Measurements from ENCODE around the gene LDHAL6A. TPM values are rescaled to one million over a fixed set of nuclear protein-coding genes. Genes with fewer than 3 reads are reported as not detected.

LDHAL6A gene
- total RNA-seq, 1 donor from 2014 or later, result not detected

GRCh38 chr11:18522388-18522787, 66.7 kb downstream of the LDHAL6A start:
- Histone ChIP-seq H2AFZ (ENCODE audit: low read depth, low read length) (no peak overlapping the region), H3K4me3 (ENCODE audit: insufficient read depth, low read depth, low read length) (no peak overlapping the region), H3K79me2 (ENCODE audit: insufficient read depth, low read length) (peaks cover 86% of the 10 kb centered on the region), H3K36me3 (ENCODE audit: insufficient read depth, low read length) (no peaks in the 10 kb centered on the region), H3K27ac (ENCODE audit: low read depth, low read length) (no peak overlapping the region), H4K20me1 (ENCODE audit: insufficient read depth, low read length) (peaks cover 22% of the 10 kb centered on the region), H3K9me3 (ENCODE audit: insufficient read depth, low read depth, low read length) (no peaks in the 10 kb centered on the region), H3K9ac (ENCODE audit: low read length) (no peak overlapping the region), H3K4me2 (ENCODE audit: low read length) (no peak overlapping the region), H3K27me3 (ENCODE audit: insufficient read depth, low read length) (no peaks in the 10 kb centered on the region), H3K4me1 (ENCODE audit: insufficient read depth, low read length) (peaks cover 7% of the 10 kb centered on the region)
- no peak for DNase-seq (ENCODE audit: low read depth)
- Mint-ChIP-seq H3K36me3 (ENCODE audit: low read depth, unreplicated experiment) (peaks cover 2% of the 10 kb centered on the region), H3K4me1 (ENCODE audit: low read depth, unreplicated experiment) (no peaks in the 10 kb centered on the region), H3K27ac (ENCODE audit: unreplicated experiment) (no peak overlapping the region), H3K4me3 (ENCODE audit: unreplicated experiment) (no peak overlapping the region), H3K9me3 (ENCODE audit: unreplicated experiment) (no peaks in the 10 kb centered on the region), H3K27me3 (ENCODE audit: low read depth, unreplicated experiment) (no peaks in the 10 kb centered on the region)
- no peak for FAIRE-seq
- TF ChIP-seq EZH2 (IDR thresholded peaks at IDR 0.05; ENCODE audit: insufficient read depth, low read length) (no peak), CTCF (IDR thresholded peaks at IDR 0.05; ENCODE audit: insufficient read depth, low read depth, low read length) (peak; percentile 3)

- Histone ChIP-seq H3K4me2 (ENCODE audit: low read length) (no peak overlapping the region), H3K27me3 (ENCODE audit: insufficient read depth, low read length) (no peaks in the 10 kb centered on the region), H3K36me3 (ENCODE audit: insufficient read depth, low read length) (no peaks in the 10 kb centered on the region), H4K20me1 (ENCODE audit: insufficient read depth, low read length) (peaks cover 22% of the 10 kb centered on the region), H3K79me2 (ENCODE audit: insufficient read depth, low read length) (peaks cover 89% of the 10 kb centered on the region), H2AFZ (ENCODE audit: low read depth, low read length) (no peak overlapping the region), H3K27ac (ENCODE audit: low read depth, low read length) (no peak overlapping the region), H3K4me3 (ENCODE audit: insufficient read depth, low read depth, low read length) (no peak overlapping the region), H3K9ac (ENCODE audit: low read length) (no peak overlapping the region), H3K9me3 (ENCODE audit: insufficient read depth, low read depth, low read length) (no peaks in the 10 kb centered on the region), H3K4me1 (ENCODE audit: insufficient read depth, low read length) (peaks cover 14% of the 10 kb centered on the region)
- H3K4me3 Mint-ChIP-seq (ENCODE audit: unreplicated experiment), result no peak overlapping the region
- no peaks in the 10 kb centered on the region for H3K4me1 Mint-ChIP-seq (ENCODE audit: low read depth, unreplicated experiment)
- no peaks in the 10 kb centered on the region for H3K27me3 Mint-ChIP-seq (ENCODE audit: low read depth, unreplicated experiment)
- TF ChIP-seq EZH2 (IDR thresholded peaks at IDR 0.05; ENCODE audit: insufficient read depth, low read length) (no peak), CTCF (IDR thresholded peaks at IDR 0.05; ENCODE audit: insufficient read depth, low read depth, low read length) (no peak)
- H3K27ac Mint-ChIP-seq (ENCODE audit: unreplicated experiment), result no peak overlapping the region
- DNase-seq (ENCODE audit: low read depth) (no peak), FAIRE-seq (no peak)
- no peaks in the 10 kb centered on the region for H3K9me3 Mint-ChIP-seq (ENCODE audit: unreplicated experiment)
- H3K36me3 Mint-ChIP-seq (ENCODE audit: low read depth, unreplicated experiment), result peaks cover 2% of the 10 kb centered on the region
Observed at GRCh38 chr11:18523084-18523483, 67.4 kb downstream of the LDHAL6A start.

GRCh38 chr11:18524248-18524647, 68.6 kb downstream of the LDHAL6A start:
- Histone ChIP-seq H3K4me1 (ENCODE audit: insufficient read depth, low read length) (peaks cover 14% of the 10 kb centered on the region), H3K9ac (ENCODE audit: low read length) (no peak overlapping the region), H3K27ac (ENCODE audit: low read depth, low read length) (no peak overlapping the region), H2AFZ (ENCODE audit: low read depth, low read length) (no peak overlapping the region), H3K36me3 (ENCODE audit: insufficient read depth, low read length) (no peaks in the 10 kb centered on the region), H3K79me2 (ENCODE audit: insufficient read depth, low read length) (peaks cover 80% of the 10 kb centered on the region), H3K4me3 (ENCODE audit: insufficient read depth, low read depth, low read length) (no peak overlapping the region), H3K27me3 (ENCODE audit: insufficient read depth, low read length) (no peaks in the 10 kb centered on the region), H3K4me2 (ENCODE audit: low read length) (no peak overlapping the region), H3K9me3 (ENCODE audit: insufficient read depth, low read depth, low read length) (no peaks in the 10 kb centered on the region), H4K20me1 (ENCODE audit: insufficient read depth, low read length) (peaks cover 13% of the 10 kb centered on the region)
- no peak for FAIRE-seq
- no peak overlapping the region for H3K4me3 Mint-ChIP-seq (ENCODE audit: unreplicated experiment)
- no peak for TF ChIP-seq CTCF (IDR thresholded peaks at IDR 0.05; ENCODE audit: insufficient read depth, low read depth, low read length)
- TF ChIP-seq EZH2 (IDR thresholded peaks at IDR 0.05; ENCODE audit: insufficient read depth, low read length), result no peak
- H3K36me3 Mint-ChIP-seq (ENCODE audit: low read depth, unreplicated experiment), result peaks cover 2% of the 10 kb centered on the region
- DNase-seq (ENCODE audit: low read depth), result no peak
- H3K9me3 Mint-ChIP-seq (ENCODE audit: unreplicated experiment), result no peaks in the 10 kb centered on the region
- H3K4me1 Mint-ChIP-seq (ENCODE audit: low read depth, unreplicated experiment), result no peaks in the 10 kb centered on the region
- no peaks in the 10 kb centered on the region for H3K27me3 Mint-ChIP-seq (ENCODE audit: low read depth, unreplicated experiment)
- peak overlapping the region; percentile 27 for H3K27ac Mint-ChIP-seq (ENCODE audit: unreplicated experiment)
